GM12892 (cell line): ENCODE data around the gene ZNF99.
"Not testable (repeated sequence)": the region's sequence is repeated elsewhere in the genome, so short reads cannot be mapped to it uniquely, and the experiment has no call there.

Experiments used
- POLR2A ChIP-seq: IDR thresholded peaks from 2 replicates; pipeline ENCODE4 v1.6.1; 2011; ENCODE audit warnings: low read depth, low read length, control low read depth
- POLR2AphosphoS5 ChIP-seq: IDR thresholded peaks from 2 replicates; pipeline ENCODE4 v1.6.1; 2011; ENCODE audit warnings: low read depth, low read length, control low read depth

DNA sequence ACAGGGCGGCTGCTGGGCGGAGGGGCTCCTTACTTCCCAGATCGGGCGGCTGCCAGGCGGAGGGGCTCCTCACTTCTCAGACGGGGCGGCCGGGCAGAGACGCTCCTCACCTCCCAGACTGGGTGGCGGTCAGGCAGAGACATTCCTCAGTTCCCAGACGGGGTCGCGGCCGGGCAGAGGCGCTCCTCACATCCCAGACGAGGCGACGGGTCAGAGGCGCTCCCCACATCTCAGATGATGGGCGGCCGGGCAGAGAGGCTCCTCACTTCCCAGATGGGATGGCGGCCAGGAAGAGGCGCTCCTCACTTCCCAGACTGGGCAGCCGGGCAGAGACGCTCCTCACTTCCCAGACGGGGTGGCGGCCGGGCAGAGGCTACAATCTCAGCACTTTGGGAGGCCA is 80.9 kb downstream of the ZNF99 start:
- TF ChIP-seq POLR2A, POLR2AphosphoS5: not testable (repeated sequence)
